ENCODE measurements around the gene RFX3. TPM values are rescaled to one million over a fixed set of nuclear protein-coding genes. Genes with fewer than 3 reads are reported as not detected.

The RFX3 gene
- total RNA-seq, 1 donor from 2014 or later, result 3.8 TPM

- Histone ChIP-seq H3K4me1 (no peaks in the 10 kb centered on the region), H3K9me3 (replicated peaks) (no peaks in the 10 kb centered on the region), H3K36me3 (no peaks in the 10 kb centered on the region), H3K27ac (replicated peaks) (no peak overlapping the region), H3K4me3 (no peak overlapping the region), H3K27me3 (ENCODE audit: low read depth) (peaks cover 16% of the 10 kb centered on the region)
- TF ChIP-seq CTCF (IDR thresholded peaks at IDR 0.05; ENCODE audit: borderline replicate concordance), result no peak
- intact Hi-C loops (cut with micrococcal nuclease), result no loop called here
- DNase-seq, result no peak
Measured at GRCh38 chr9:3173374-3173773, 352.4 kb downstream of the RFX3 start.

- intact Hi-C loops (cut with micrococcal nuclease), result no loop called here
- peaks cover 27% of the 10 kb centered on the region for H3K27me3 ChIP-seq (ENCODE audit: low read depth)
- no peak for DNase-seq
- no peaks in the 10 kb centered on the region for H3K4me1 ChIP-seq
- no peak overlapping the region for H3K27ac ChIP-seq (replicated peaks)
- no peaks in the 10 kb centered on the region for H3K9me3 ChIP-seq (replicated peaks)
- no peaks in the 10 kb centered on the region for H3K36me3 ChIP-seq
- no peak for TF ChIP-seq CTCF (IDR thresholded peaks at IDR 0.05; ENCODE audit: borderline replicate concordance)
- no peak overlapping the region for H3K4me3 ChIP-seq
Measured at GRCh38 chr9:3170819-3171218, 355.0 kb downstream of the RFX3 start.

Data from left ventricle myocardium inferior (tissue), 1 donor.